GM12891 (cell line): ENCODE data around the gene ZNF438.

Experiments
- PAX5 ChIP-seq: IDR thresholded peaks from 2 replicates; pipeline ENCODE4 v1.6.1; 2011; ENCODE audit warnings: low read length, moderate library complexity, mild to moderate bottlenecking; ENCODE audit not compliant: insufficient read depth, severe bottlenecking
- POLR2A ChIP-seq: IDR thresholded peaks from 2 replicates; pipeline ENCODE4 v1.6.1; 2011; ENCODE audit warnings: low read depth, low read length, control low read depth
- SPI1 ChIP-seq: IDR thresholded peaks from 2 replicates; pipeline ENCODE4 v1.6.1; 2011; ENCODE audit warnings: low read depth, low read length, control low read depth
- TAF1 ChIP-seq: IDR thresholded peaks from 2 replicates; pipeline ENCODE4 v1.6.1; 2011; ENCODE audit warnings: low read depth, low read length, control low read depth

DNA sequence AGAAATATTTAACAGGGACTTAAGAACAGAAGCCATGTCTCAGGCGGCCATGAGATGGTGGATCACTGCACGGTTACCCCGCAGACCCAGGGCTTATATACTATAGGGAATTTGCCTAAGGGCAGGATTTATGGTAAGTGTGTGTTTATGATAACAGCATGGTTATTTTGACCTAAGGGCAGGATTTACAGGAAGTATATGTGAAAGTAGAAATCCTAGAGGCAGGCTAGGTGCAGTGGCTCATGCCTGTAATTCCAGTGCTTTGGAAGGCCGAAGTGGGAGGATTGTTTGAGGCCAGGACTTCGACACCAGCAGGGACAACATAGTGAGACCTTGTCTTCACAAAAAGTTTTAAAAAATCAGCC is 43.0 kb upstream of the ZNF438 start:
- TF ChIP-seq SPI1 (no peak), POLR2A (no peak), TAF1 (no peak), PAX5 (no peak)
